ENCODE data around the gene MAB21L3.

DNA sequence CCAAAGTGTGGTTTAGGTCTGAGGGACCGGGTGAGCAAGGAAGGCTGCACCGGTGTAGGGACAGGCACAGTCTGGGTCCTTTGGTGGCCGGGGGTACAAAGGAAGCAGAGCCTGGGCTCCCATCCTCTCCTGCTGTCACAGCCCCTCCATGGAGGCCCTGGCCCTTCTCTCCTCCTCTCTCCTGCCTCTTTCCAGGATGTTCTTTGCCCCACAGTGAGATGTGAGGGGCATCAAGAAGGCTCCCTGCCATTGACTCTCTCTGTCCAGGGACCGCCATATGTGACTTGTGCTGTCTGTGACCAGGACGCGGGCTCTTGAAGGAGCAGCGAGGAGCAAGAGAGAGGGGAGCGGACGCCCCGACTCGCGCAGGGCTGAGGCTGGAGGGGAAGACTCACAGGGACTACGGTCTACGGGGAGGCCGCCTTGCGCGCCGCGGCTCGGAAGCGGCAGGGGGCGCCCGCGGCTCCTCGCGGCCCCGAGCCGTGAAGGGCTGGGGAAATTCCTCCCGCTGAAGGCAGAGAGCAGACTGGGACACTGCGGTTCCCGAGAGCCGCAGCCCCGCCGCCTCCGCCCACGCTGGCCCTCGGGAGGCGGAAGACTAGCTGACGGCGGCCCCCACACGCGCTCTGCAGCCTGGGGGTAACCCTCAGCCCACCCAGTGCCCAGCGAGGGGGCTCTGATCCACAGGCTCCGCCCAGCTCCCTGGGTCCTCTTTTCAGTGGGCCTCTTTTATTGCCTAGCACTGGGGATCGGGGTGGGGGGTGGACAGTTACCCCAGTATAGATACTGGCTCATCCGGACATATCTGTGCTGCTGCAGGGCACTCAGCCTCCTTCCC is 40.8 kb downstream of the MAB21L3 start:
- TF ChIP-seq CTCF (IDR thresholded peaks at IDR 0.05; ENCODE audit: insufficient read depth, low read length, poor library complexity, severe bottlenecking) (peak; percentile 25), EZH2phosphoT487 (conservative IDR thresholded peaks at IDR 0.05; ENCODE audit: low read length) (no peak)

Measured in SU-DHL-6 (cell line).